ENCODE results near the gene CXorf38. TPM values are rescaled to one million over a fixed set of nuclear protein-coding genes. Genes with fewer than 3 reads are reported as not detected.

Gene CXorf38, protein sequence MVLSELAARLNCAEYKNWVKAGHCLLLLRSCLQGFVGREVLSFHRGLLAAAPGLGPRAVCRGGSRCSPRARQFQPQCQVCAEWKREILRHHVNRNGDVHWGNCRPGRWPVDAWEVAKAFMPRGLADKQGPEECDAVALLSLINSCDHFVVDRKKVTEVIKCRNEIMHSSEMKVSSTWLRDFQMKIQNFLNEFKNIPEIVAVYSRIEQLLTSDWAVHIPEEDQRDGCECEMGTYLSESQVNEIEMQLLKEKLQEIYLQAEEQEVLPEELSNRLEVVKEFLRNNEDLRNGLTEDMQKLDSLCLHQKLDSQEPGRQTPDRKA
- total RNA-seq = 15.9 and 16.9 TPM in 2 replicates
- polyA plus RNA-seq (2012) = 9.8 TPM

DNA sequence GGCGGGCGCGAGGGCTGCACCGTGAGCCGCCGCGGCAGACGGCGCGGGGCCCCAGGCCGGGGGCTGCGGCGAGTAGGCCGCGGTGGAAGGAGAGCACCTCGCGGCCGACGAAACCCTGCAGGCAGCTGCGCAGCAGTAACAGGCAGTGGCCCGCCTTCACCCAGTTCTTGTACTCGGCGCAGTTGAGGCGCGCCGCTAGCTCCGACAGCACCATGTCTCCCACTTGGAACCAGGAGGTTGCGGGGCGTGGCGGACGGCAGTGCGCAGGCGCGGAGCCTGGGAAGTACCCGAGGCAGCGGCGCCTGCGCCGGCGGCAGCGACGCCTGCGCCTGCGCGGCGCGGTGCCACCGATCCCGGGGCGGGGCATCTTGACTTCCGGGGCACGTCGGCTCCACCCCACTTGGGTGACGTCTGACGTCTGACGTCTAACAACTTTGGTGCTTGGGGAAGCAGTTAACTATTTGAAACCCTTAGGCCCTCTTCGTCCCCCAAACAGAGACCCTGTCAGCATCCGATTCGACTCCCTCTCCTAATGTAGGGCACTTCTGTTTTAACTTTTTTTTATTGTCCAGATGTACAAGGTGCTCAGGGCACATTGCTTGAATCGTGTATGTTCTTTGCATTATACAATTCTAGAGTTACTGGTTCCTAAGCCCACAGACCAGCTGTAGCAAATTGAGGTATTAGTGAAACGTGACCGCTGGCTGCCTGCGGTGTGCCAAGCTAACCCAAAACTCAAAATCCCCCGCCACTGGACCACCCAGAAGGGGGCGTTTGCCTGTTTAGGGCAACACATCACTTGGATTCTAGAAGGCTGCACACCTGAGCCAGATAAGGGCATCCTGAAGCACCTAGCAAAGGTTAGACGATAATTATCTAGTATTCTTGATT, at the start of gene CXorf38:
TSS of gene CXorf38 (minus strand) at position 255 of the 891 bp plus-strand sequence. CDS start at position 214, 41 bp downstream.
- peak; percentile 87 for DNase-seq (ENCODE audit: low read depth)

GRCh38 chrX:40694802-40695201, 47.4 kb upstream of the CXorf38 start:
- DNase-seq (ENCODE audit: low read depth) = no peak

DNA sequence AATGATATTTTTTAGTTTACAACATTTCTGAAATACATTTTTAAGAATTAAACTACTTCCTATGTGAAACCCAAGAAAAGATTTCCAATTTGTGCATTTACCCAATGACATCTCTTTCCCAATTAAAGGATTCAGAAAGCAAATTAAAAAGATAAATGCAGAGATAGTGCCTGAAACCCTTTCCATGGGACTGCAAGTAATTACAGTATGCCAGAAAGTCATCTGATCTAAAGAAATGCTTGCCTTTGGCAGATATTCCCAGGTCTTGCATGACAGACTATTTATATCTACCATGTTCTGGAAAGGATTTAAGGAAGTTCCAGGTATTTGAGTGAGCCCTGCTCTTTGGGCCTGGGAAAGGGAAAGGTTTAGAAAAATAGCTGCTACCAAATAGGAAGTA, 41.6 kb upstream of the CXorf38 start:
- DNase-seq (ENCODE audit: low read depth) = no peak

GRCh38 chrX:40687169-40687568, 39.8 kb upstream of the CXorf38 start:
- DNase-seq (ENCODE audit: low read depth) = no peak

DNA sequence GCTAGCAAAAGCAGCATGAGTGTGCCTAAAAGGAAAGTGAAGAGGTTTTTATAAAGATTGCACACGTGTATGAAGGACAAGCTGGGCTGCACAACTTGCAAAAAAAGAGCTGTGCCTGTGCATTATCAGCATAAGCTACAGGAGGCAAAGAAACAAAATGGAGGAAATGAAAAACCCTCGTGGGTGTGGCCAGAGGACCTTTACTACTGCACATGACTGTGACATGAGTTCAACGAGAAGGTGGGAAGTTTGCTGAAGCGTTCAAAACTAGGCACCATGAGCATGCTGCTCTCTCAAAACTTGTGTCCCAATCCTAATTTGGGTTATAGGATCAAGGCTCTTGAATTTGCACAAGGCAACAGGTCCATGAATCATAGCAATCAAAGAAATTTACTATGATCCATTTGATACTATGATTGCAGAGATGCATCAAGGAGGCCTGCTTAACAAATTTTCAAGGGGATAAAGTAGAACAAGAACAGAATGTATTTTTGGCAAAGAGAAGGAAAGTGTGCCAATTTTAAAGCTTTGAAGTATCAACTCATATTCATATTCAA, 38.1 kb upstream of the CXorf38 start:
- DNase-seq (ENCODE audit: low read depth) = no peak

GRCh38 chrX:40684092-40684491, 36.7 kb upstream of the CXorf38 start:
- no peak for DNase-seq (ENCODE audit: low read depth)

GRCh38 chrX:40683245-40683644, 35.9 kb upstream of the CXorf38 start:
- DNase-seq (ENCODE audit: low read depth) = no peak

GRCh38 chrX:40671126-40671525, 23.8 kb upstream of the CXorf38 start:
- no peak for DNase-seq (ENCODE audit: low read depth)

DNA sequence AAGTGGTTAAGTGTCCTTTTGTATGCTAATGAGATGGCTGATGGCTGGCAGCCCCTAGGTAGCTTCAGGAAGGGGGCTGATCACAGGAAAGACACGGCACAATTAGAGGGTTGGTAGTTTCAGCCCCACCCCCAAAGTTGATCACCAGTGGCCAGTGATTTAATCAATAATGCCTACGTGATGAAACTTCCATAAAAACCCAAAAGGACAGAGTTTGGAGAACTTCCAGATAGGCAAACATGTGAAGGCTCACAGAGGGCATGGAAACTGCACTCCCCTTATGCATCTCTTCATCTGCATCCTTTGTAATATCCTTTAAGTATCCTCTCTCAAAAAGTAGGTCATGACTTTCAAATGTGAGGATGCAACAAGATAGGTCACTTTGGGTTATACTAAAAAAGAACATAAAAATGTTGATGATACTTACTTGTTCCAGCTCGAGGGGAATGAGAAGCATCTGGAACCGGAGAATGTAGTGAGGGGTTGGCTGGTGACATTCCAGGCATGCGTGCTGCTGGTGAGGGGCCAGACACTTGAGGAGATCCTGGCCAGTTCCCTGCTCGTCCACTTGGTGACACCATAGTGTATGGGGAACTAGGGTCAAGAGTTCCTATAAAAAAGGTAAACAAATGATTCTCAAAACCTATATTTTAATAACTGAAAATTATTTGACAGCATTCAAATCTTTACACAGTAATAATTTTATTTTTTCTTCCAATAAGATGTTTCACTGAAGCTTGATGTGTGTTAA, 16.7 kb upstream of the CXorf38 start:
- peak; percentile 36 for DNase-seq (ENCODE audit: low read depth)

DNA sequence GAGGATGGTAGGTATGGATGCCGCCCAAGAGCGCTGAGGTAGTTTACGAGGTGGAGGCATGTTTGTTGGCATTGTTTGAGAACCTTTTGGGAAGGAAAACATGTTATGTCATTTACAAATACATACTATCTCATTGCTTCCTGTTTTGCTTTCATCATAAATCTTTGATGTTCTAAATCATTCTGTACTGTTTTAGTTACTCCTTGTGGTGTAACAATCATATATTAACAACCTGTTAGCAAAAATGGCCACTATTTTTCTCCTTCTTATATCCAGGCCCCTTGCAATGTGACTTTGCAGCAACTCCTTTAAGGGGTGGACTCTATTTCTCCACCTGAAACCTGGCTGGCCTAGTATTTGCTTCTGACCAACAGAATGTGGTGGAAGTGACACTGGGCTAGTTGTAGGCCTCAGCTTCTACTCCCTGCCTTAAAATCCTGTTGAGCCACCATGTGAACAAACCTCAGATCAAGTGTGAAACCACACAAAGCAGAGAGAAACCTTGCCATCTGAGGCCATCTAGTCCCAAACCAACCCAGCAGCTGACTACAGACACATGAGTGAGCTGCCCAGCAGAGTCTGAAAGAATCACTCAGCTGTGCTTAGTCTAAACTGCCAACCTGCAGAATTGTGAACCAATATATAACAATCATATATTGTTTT, 15.8 kb upstream of the CXorf38 start:
- peak; percentile 81 for DNase-seq (ENCODE audit: low read depth)

DNA sequence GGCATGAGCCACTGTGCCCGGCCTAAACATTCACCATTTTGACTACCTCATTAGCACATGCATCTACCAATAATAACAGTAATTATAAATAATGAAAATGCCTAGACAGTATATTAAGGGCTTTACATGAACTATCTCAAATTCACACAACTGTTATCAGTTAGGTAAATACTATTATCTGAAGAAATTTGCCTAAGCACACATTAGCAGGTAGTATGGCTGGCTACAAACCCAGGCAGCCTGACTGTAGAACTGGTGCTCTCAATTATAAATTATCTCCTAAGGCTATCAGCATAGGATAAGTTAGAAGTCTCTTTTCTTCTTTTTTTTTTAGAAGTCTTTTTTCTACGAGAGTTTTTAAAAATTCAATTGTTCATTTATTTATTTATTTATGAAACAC, 14.1 kb upstream of the CXorf38 start:
- no peak for DNase-seq (ENCODE audit: low read depth)

DNA sequence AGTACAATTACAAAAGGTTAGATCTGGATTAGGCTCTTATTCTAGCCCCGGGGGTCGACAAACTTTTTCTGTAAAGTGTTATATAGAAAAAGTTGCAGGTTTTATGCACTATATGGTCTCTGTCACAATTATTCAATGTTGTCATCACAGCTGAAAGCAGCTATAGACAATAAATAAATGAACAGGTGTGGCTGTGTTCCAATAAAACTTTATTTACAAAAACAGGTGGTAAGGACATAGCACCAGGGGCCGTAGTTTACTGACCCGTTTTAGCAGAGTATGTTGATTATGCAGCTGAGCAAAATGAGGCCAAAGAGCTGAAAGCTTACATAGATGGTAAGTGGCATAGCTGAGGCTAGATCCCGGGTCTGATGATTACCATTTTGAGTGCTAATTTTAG, 13.0 kb upstream of the CXorf38 start:
- DNase-seq (ENCODE audit: low read depth) = no peak

- no peak for DNase-seq (ENCODE audit: low read depth)
Measured at GRCh38 chrX:40653535-40653934, 6.2 kb upstream of the CXorf38 start.

DNA sequence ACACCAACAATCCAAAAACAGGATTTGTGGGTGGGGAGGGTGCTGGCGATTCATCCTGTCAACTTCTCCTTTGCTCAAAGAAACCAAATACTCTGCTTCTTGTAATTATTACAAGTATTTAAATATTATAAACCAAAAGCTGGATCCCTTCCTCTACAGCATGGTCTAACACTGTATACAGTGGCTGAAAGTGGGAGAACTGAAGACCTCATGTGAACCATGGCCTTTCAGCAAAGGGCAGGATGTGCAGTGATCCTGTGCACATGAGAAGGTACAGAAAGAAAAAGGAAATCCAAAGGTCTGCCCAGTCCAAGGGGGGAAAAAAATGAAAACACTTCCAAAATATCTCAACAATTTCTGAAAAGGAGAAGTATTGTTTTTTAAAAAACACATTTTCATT, 5.3 kb upstream of the CXorf38 start:
- no peak for DNase-seq (ENCODE audit: low read depth)

DNA sequence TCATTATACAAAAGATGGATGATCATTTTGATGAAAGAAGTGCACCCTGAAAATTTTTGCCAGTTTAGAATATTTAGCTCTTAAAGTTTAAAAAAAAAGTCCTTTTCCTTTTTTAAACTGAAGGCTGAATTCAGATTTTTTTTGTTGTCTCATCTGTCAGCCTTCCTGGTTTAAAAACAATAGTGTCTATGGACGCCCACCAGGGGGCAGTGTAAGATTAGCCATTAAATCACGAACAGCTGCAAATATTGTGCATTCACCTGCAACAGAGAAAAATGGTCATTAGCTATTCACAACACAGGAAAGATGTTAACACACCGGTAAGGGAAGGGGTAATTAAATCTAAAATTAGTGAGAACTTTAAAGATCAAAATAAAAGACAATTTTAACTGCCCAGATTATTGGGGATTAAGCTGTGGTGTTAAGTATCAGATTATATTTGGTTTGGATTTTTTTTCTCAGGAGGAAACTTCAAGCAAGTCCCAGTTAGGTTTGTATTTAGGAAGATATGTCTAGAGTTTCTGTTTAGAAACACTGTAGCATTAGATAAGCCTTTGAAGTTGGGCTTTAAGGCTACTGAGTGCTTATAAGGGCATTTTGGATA, 4.4 kb upstream of the CXorf38 start:
- peak; percentile 65 for DNase-seq (ENCODE audit: low read depth)

- DNase-seq (ENCODE audit: low read depth) = no peak
Measured at GRCh38 chrX:40646489-40647306, 663 bp downstream of the CXorf38 start.

DNA sequence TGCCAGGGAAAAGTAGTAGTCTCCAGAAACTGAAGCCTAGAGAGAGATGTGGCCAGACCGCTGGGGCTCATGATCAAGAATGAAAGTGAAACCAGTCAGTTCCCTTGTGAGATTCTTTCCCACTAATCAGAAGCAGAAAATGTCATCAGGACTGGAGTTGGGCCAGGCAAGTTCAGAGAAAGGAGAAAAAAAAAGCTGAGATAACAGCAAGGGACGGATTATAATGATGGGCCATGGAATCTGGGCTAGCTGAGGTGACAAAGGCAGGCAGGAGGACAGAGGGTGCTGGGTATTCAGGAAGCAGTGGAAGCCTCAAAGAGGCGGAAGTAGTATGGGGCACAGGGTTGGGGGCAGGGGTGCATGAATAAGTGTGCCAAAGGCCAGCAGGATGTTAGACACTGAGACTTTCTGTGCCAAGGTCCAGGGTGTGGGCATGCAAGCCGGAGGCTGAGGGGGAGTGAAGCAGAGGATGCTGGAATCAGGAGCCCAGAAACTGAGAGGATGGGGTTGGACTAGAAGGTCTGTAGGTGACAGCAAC, 2.5 kb downstream of the CXorf38 start:
- peak; percentile 59 for DNase-seq (ENCODE audit: low read depth)

- DNase-seq (ENCODE audit: low read depth) = no peak
Measured at GRCh38 chrX:40644176-40644575, 3.2 kb downstream of the CXorf38 start.

GRCh38 chrX:40637687-40638086, 9.7 kb downstream of the CXorf38 start:
- no peak for DNase-seq (ENCODE audit: low read depth)

Data from myocyte (in vitro differentiated cells).